HCT116 (cell line): ENCODE results near the gene EBP. TPM values are rescaled to one million over a fixed set of nuclear protein-coding genes. Genes with fewer than 3 reads are reported as not detected.

Source experiments
- ATAC-seq: fragments of 200-7000 bp; cut with Tn5 transposase; 2 replicates; pipeline ENCODE4 v1.9.1; 2020; ENCODE audit warnings: mild to moderate bottlenecking, moderate library complexity
- BruUV-seq: library from RNA; stranded (reverse); fragments of 400-500 nt; replicated peaks from 2 replicates; lab custom pipeline; 2021; lab: Mats Ljungman, UMichigan
- CTCF ChIA-PET: fragments of 300-600 bp; sonication (Branson Sonifier 250); formaldehyde crosslinking; loops from one replicate; lab custom pipeline; 2021; ENCODE audit warnings: antibody characterized with exemption; lab: Charles Lee
- POLR2A ChIA-PET: fragments of 300-600, 350-600 bp; sonication (Branson Sonifier 250); formaldehyde crosslinking; loops from one replicate; lab custom pipeline; 2021; ENCODE audit warnings: antibody characterized with exemption; lab: Charles Lee
- RAD21 ChIA-PET, 2 experiments: fragments of 300-600 bp; sonication (Branson Sonifier 250); formaldehyde crosslinking; loops; one replicate each; lab custom pipeline; 2023; ENCODE audit warnings: low total read pairs in 2 of 2; ENCODE audit not compliant: uncharacterized antibody in 2 of 2, unreplicated experiment in 2 of 2, low non-redundant PET in 1 of 2; lab: Charles Lee
- DNase-seq: peaks from one replicate; pipeline ENCODE4 v3.0.0-alpha.2; 2010; ENCODE audit warnings: low read depth, low spot score
- H2AFZ ChIP-seq: fragments of 200-600 bp; shearing (Covaris generic), sonication (generic); 2 replicates; pipeline ENCODE4 v1.6.1; 2017; ENCODE audit warnings: low read depth, mixed run types, mixed read lengths, antibody characterized with exemption, low read length; ENCODE audit not compliant: poor library complexity, severe bottlenecking
- H3K27ac ChIP-seq: 2 replicates; pipeline ENCODE4 v1.5.1; 2012; ENCODE audit warnings: low read depth, low read length
- H3K27me3 ChIP-seq: fragments of 200-600 bp; sonication (generic); 2 replicates; pipeline ENCODE4 v1.6.1; 2016; ENCODE audit warnings: mixed run types, low read length, mixed read lengths; ENCODE audit not compliant: insufficient read depth
- H3K36me3 ChIP-seq, 2 experiments: fragments of 200-500 bp in 1 of 2; fragments of 200-600 bp in 1 of 2; sonication (Bioruptor generic) in 1 of 2; sonication (generic) in 1 of 2; 2 replicates each; pipeline versions ENCODE4 v1.5.1 to v1.6.1; 2014 to 2016; ENCODE audit warnings: low read length in 2 of 2, inconsistent platforms in 1 of 2, mixed read lengths in 1 of 2, mixed run types in 1 of 2; ENCODE audit not compliant: insufficient read depth in 2 of 2, control insufficient read depth in 1 of 2
- H3K4me1 ChIP-seq, 2 experiments: fragments of 200-600 bp in 1 of 2; sonication (generic) in 1 of 2; 2 replicates each; pipeline versions ENCODE4 v1.5.1 to v1.6.1; 2012 to 2017; ENCODE audit warnings: low read length in 2 of 2, inconsistent platforms in 1 of 2, mild to moderate bottlenecking in 1 of 2, mixed read lengths in 1 of 2, mixed run types in 1 of 2, moderate library complexity in 1 of 2; ENCODE audit not compliant: insufficient read depth in 2 of 2, control insufficient read depth in 1 of 2
- H3K4me2 ChIP-seq: fragments of 200-600 bp; sonication (generic); 2 replicates; pipeline ENCODE4 v1.6.1; 2017; ENCODE audit warnings: mixed run types, low read length, mixed read lengths
- H3K4me3 ChIP-seq, 2 experiments: fragments of 200-600 bp in 1 of 2; sonication (generic) in 1 of 2; replicated peaks in 1 of 2; 2 replicates each; pipeline ENCODE4 v1.5.1; 2011 to 2016; ENCODE audit warnings: low read length in 2 of 2, control low read depth in 1 of 2, low read depth in 1 of 2, mild to moderate bottlenecking in 1 of 2, mixed read lengths in 1 of 2, mixed run types in 1 of 2
- H3K79me2 ChIP-seq: fragments of 200-600 bp; sonication (generic); 2 replicates; pipeline ENCODE4 v1.6.1; 2017; ENCODE audit warnings: mild to moderate bottlenecking, mixed run types, low read length, moderate library complexity, mixed read lengths; ENCODE audit not compliant: insufficient read depth
- H3K9ac ChIP-seq: fragments of 200-600 bp; sonication (generic); 2 replicates; pipeline ENCODE4 v1.6.1; 2016; ENCODE audit warnings: low read length, mixed read lengths
- H3K9me2 ChIP-seq: fragments of 200-600 bp; sonication (generic), shearing (Covaris generic); 2 replicates; pipeline ENCODE4 v1.6.1; 2017; ENCODE audit warnings: mixed run types, mild to moderate bottlenecking, moderate library complexity; ENCODE audit not compliant: insufficient read depth
- H3K9me3 ChIP-seq, 2 experiments: fragments of 200-500 bp in 1 of 2; fragments of 200-600 bp in 1 of 2; sonication (Bioruptor generic) in 1 of 2; sonication (generic) in 1 of 2; 2 replicates each; pipeline ENCODE4 v1.6.1; 2014 to 2017; ENCODE audit warnings: low read length in 2 of 2, mixed read lengths in 2 of 2, inconsistent platforms in 1 of 2, low read depth in 1 of 2, mild to moderate bottlenecking in 1 of 2, mixed run types in 1 of 2, moderate library complexity in 1 of 2; ENCODE audit not compliant: control insufficient read depth in 1 of 2, insufficient read depth in 1 of 2
- H4K20me1 ChIP-seq: fragments of 200-600 bp; sonication (generic), shearing (Covaris generic); 2 replicates; pipeline ENCODE4 v1.6.1; 2017; ENCODE audit warnings: mixed run types, mild to moderate bottlenecking, moderate library complexity; ENCODE audit not compliant: insufficient read depth
- CBX3 ChIP-seq: IDR thresholded peaks from 2 replicates; pipeline ENCODE4 v1.6.1; 2012; ENCODE audit warnings: low read depth
- CTCF ChIP-seq, 3 experiments: fragments of 200-600 bp in 1 of 3; sonication (generic) in 1 of 3; IDR thresholded peaks in 2 of 3; conservative IDR thresholded peaks in 1 of 3; 2 replicates each; pipeline ENCODE4 v1.5.1; 2012 to 2017; ENCODE audit warnings: low read depth in 2 of 3, low read length in 2 of 3, antibody characterized with exemption in 1 of 3, borderline replicate concordance in 1 of 3, control low read depth in 1 of 3, mild to moderate bottlenecking in 1 of 3, mixed read lengths in 1 of 3, mixed run types in 1 of 3, moderate library complexity in 1 of 3; ENCODE audit not compliant: insufficient read depth in 1 of 3
- EGR1 ChIP-seq: IDR thresholded peaks from 2 replicates; pipeline ENCODE4 v1.6.1; 2012; ENCODE audit warnings: low read depth
- ELF1 ChIP-seq: IDR thresholded peaks from 2 replicates; pipeline ENCODE4 v1.6.1; 2012; ENCODE audit warnings: low read depth, borderline replicate concordance
- EZH2phosphoT487 ChIP-seq: fragments of 200-600 bp; IDR thresholded peaks from 2 replicates; pipeline ENCODE4 v1.6.1; 2018; ENCODE audit warnings: antibody characterized with exemption, borderline replicate concordance
- POLR2A ChIP-seq: IDR thresholded peaks from 2 replicates; pipeline ENCODE4 v1.7.0; 2011; ENCODE audit warnings: borderline replicate concordance; ENCODE audit not compliant: insufficient read depth, insufficient read length; ENCODE audit errors: extremely low read depth
- POLR2AphosphoS5 ChIP-seq: IDR thresholded peaks from 2 replicates; pipeline ENCODE4 v1.6.1; 2011; ENCODE audit warnings: mild to moderate bottlenecking, low read depth, low read length, moderate library complexity
- SP1 ChIP-seq: IDR thresholded peaks from 2 replicates; pipeline ENCODE4 v1.6.1; 2012; ENCODE audit warnings: low read depth
- YY1 ChIP-seq: IDR thresholded peaks from 2 replicates; pipeline ENCODE4 v1.6.1; 2011; ENCODE audit warnings: low read length, low read depth, moderate library complexity, mild to moderate bottlenecking; ENCODE audit not compliant: insufficient replicate concordance; ENCODE audit errors: extremely low read depth
- ZBTB33 ChIP-seq: IDR thresholded peaks from 2 replicates; pipeline ENCODE4 v1.6.1; 2011; ENCODE audit warnings: mild to moderate bottlenecking, low read length, moderate library complexity; ENCODE audit not compliant: insufficient replicate concordance; ENCODE audit errors: extremely low read depth
- intact Hi-C: fragments of 100-400 bp; cut with micrococcal nuclease; formaldehyde crosslinking; loops from 2 replicates; pipeline ENCODE4 v1.10.0; 2022
- total RNA-seq: library from RNA; stranded (reverse); gene quantifications from one replicate; pipeline ENCODE4 v1.2.1, GENCODE V29; 2021; ENCODE audit not compliant: unreplicated experiment

EBP gene
- total RNA-seq, 1 experiment from 2014 or later = 93.8 TPM

DNA sequence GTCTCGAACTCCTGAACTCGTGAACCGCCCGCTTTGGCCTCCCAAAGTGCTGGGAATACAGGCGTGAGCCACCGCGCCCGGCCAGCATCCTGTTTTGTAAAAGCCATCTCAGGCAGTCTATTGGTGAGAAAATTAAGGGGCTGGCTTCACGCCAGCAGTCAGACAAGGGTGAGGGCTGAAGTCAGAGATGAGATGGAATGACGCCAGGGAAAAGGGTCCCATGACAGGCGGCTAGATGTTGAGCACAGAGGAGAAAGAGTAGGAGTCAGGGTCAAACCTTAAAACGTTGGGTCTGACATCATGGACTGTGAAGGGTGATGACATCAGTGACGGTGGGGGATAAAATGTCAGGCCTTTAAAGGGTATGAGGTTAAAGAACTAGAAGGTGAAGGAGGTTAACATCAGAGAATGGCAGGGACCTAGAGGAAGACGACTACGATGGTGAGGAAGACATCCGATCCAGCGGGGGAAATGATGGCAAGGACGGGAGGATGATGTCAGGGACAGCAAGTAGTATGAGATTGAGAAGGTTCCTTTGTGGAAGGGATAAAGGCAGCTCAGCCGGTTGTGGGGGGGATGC lies 52.2 kb downstream of the EBP start:
- Histone ChIP-seq H3K36me3 (peaks cover 22 to 33% of the 10 kb centered on the region in 2 experiments; a peak in 3 of 4 replicates), H3K4me2 (peak overlapping the region; percentile 82), H3K9me3 (no peaks in the 10 kb centered on the region), H2AFZ (no peak overlapping the region), H3K4me1 (peaks cover 5 to 14% of the 10 kb centered on the region in 2 experiments), H4K20me1 (no peaks in the 10 kb centered on the region), H3K9me2 (no peaks in the 10 kb centered on the region), H3K79me2 (peaks cover 27% of the 10 kb centered on the region), H3K27me3 (no peaks in the 10 kb centered on the region), H3K9ac (peak overlapping the region; percentile 98), H3K4me3 (peak overlapping the region; percentile 84 to 90), H3K27ac (peak overlapping the region; percentile 95)
- RAD21 ChIA-PET = no interaction called here
- intact Hi-C loops = loop anchor here (2.0 to 10.0 kb wide), 2 partner anchors 35 to 99 kb away; partner anchors contain the start of genes FTSJ1, SLC38A5 and TBC1D25
- POLR2A ChIA-PET = interaction anchor here (1.0 to 1.7 kb wide), 2 partner anchors 22 to 34 kb away, joined by 4 to 6 read pairs; partner anchors contain the start of gene TBC1D25
- peak; percentile 18 for ATAC-seq
- TSS peak; percentile 89 for BruUV-seq
- CTCF ChIA-PET = no interaction called here
- DNase-seq = no peak
- TF ChIP-seq POLR2AphosphoS5 (no peak), EZH2phosphoT487 (no peak), SP1 (no peak)

DNA sequence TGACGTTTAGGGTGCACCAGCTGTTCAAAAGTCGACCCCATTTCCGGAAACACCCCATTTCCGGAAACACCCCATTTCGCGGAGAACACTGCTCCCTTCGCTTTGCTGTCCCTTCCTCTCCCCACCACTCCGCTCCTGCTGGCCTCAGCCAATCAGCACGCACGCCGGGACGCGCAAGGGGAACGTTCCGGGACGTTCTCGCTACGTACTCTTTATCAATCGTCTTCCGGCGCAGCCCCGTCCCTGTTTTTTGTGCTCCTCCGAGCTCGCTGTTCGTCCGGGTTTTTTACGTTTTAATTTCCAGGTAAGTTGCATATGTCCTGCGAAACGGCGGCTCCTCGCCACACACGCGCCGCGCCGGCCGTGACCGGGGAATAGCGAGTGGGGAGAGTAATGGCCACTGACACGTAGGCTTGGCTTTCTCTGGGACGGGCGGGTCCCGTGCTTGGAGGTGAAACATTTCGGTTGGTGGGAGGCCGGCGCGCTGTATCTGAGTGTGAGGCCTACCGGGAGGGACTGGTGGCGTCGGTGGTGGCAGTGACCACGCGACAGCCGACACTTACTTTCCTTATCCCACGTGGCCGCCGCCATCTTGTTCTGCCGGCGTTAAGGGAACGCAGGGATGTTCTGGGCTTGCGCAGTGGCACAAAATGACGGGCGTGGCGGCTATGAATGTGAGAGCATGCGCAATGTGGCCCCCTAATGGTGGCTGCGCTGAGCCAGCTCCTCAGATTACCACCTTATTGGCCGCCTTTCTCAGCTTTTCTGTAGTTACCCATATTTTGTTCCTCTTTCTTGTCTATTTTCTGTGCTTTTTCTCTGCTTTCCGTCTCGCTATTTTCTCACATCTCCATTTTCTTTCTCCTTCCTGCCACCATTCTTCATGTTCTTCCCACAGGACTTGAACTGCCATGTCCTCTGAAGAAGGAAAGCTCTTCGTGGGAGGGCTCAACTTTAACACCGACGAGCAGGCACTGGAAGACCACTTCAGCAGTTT lies 53.0 kb downstream of the EBP start, which contains the start of gene RBM3:
TSS of gene RBM3 (plus strand) at position 215 of the 997 bp plus-strand sequence. CDS start at position 912, 697 bp downstream.
- H4K20me1 ChIP-seq = no peaks in the 10 kb centered on the region
- CTCF ChIA-PET = no interaction called here
- peak within 1 kb of the TSS; percentile 95 for H3K27ac ChIP-seq
- no peak for TF ChIP-seq ZBTB33
- peak; percentile 91 for TF ChIP-seq YY1
- TF ChIP-seq POLR2A = peak; percentile 34
- no peak for TF ChIP-seq ELF1
- TF ChIP-seq CBX3 = no peak
- TF ChIP-seq CTCF (IDR thresholded peaks at IDR 0.05 in 2 of 3, conservative IDR thresholded peaks at IDR 0.05 in 1 of 3; ENCODE audit: borderline replicate concordance in 1 of 3, insufficient read depth in 1 of 3, low read depth in 2 of 3, low read length in 2 of 3) = peak in 2 of 3 experiments; percentile 23 to 26; a peak in 2 of 6 replicates
- TF ChIP-seq EGR1 = no peak
- TF ChIP-seq POLR2AphosphoS5 = peak; percentile 81
- peaks cover 27% of the 10 kb centered on the region for H3K79me2 ChIP-seq
- H3K4me3 ChIP-seq = peak within 1 kb of the TSS; percentile 84 to 90
- POLR2A ChIA-PET = interaction anchor here (0.9 to 1.7 kb wide), 3 partner anchors 9 to 35 kb away, joined by 3 to 6 read pairs (median 4); partner anchors contain the start of gene TBC1D25
- H3K9ac ChIP-seq = peak within 1 kb of the TSS; percentile 98
- H3K27me3 ChIP-seq = no peaks in the 10 kb centered on the region
- no peak within 1 kb of the TSS for H2AFZ ChIP-seq
- DNase-seq (peak; percentile 77), ATAC-seq (peak; percentile 96)
- TSS peak; percentile 68 for BruUV-seq
- no peaks in the 10 kb centered on the region for H3K9me2 ChIP-seq
- H3K4me1 ChIP-seq = peaks cover 5 to 14% of the 10 kb centered on the region in 2 experiments
- H3K4me2 ChIP-seq = peak within 1 kb of the TSS; percentile 82
- H3K36me3 ChIP-seq = peaks cover 22 to 34% of the 10 kb centered on the region in 2 experiments; a peak in 3 of 4 replicates
- intact Hi-C loops = loop anchor here (2.0 to 10.0 kb wide), 2 partner anchors 36 to 100 kb away; partner anchors contain the start of genes FTSJ1, SLC38A5 and TBC1D25
- H3K9me3 ChIP-seq = no peaks in the 10 kb centered on the region
- RAD21 ChIA-PET = interaction anchor here in 1 of 2 experiments (0.6 kb wide), 1 partner anchor 35 kb away, joined by 3 read pairs; the partner anchor contains the start of gene TBC1D25
